CD4-positive, alpha-beta T cell treated with Interferon alpha-2 for 1 hour (primary cell): ENCODE results near the gene TSFM.
"Not testable (repeated sequence)": the region's sequence is repeated elsewhere in the genome, so short reads cannot be mapped to it uniquely, and the experiment has no call there.

Experiments used
- DNase-seq, 2 donors: peaks; one replicate each; pipeline ENCODE4 v3.0.0-alpha.2; 2020 to 2022

TSFM gene

GRCh38 chr12:57817261-57817989, 34.8 kb downstream of the TSFM start:
- DNase-seq = no peak

GRCh38 chr12:57817990-57818331, 35.4 kb downstream of the TSFM start:
- not testable (repeated sequence) for DNase-seq

- not testable (repeated sequence) for DNase-seq
These were observed 37.5 kb downstream of the TSFM start for GRCh38 chr12:57820119-57820518.

- not testable (repeated sequence) for DNase-seq
These were observed 38.4 kb downstream of the TSFM start for GRCh38 chr12:57821015-57821414.

GRCh38 chr12:57821474-57822214, 39.1 kb downstream of the TSFM start:
- DNase-seq = no peak

- no peak for DNase-seq
These were observed 40.0 kb downstream of the TSFM start for GRCh38 chr12:57822392-57823130.

- DNase-seq = no peak
These were observed 40.7 kb downstream of the TSFM start for GRCh38 chr12:57823131-57823907.

- no peak for DNase-seq
These were observed 41.5 kb downstream of the TSFM start for GRCh38 chr12:57823908-57824640.

GRCh38 chr12:57825451-57825850, 42.9 kb downstream of the TSFM start:
- DNase-seq = no peak

- no peak for DNase-seq
These were observed 43.8 kb downstream of the TSFM start for GRCh38 chr12:57826400-57826799.

- no peak for DNase-seq
These were observed 44.4 kb downstream of the TSFM start for GRCh38 chr12:57826966-57827365.

GRCh38 chr12:57829025-57829777, 46.6 kb downstream of the TSFM start:
- no peak for DNase-seq

- DNase-seq = no peak
These were observed 47.8 kb downstream of the TSFM start for GRCh38 chr12:57830393-57830792.

- DNase-seq = no peak
These were observed 50.4 kb downstream of the TSFM start for GRCh38 chr12:57832966-57833365.

- no peak for DNase-seq
These were observed 51.1 kb downstream of the TSFM start for GRCh38 chr12:57833672-57834071.

- no peak for DNase-seq
These were observed 51.7 kb downstream of the TSFM start for GRCh38 chr12:57834086-57834876.

- DNase-seq = no peak
These were observed 53.0 kb downstream of the TSFM start for GRCh38 chr12:57835366-57836288.

GRCh38 chr12:57836442-57837375, 54.1 kb downstream of the TSFM start:
- DNase-seq = peak in 1 of 2 donors; percentile 57
